ENCODE measurements around the gene CCDC116.
"Not testable (repeated sequence)": the region's sequence is repeated elsewhere in the genome, so short reads cannot be mapped to it uniquely, and the experiment has no call there.

CCDC116 gene

GRCh38 chr22:21632237-21632895 is at the start of gene CCDC116:
CCDC116 (plus strand) TSS chr22:21632760; CDS start chr22:21633182, 422 bp downstream.
- peak; percentile 69 for DNase-seq

GRCh38 chr22:21582801-21583740 is 49.5 kb upstream of the CCDC116 start:
- DNase-seq, result no peak

GRCh38 chr22:21585389-21585788 is 47.2 kb upstream of the CCDC116 start:
- no peak for DNase-seq

GRCh38 chr22:21587803-21588611 is 44.6 kb upstream of the CCDC116 start:
- DNase-seq, result no peak

- DNase-seq, result no peak
These were observed 43.2 kb upstream of the CCDC116 start for GRCh38 chr22:21589396-21589795.

- no peak for DNase-seq
These were observed 41.5 kb upstream of the CCDC116 start for GRCh38 chr22:21590809-21591641.

- DNase-seq, result no peak
These were observed 40.9 kb upstream of the CCDC116 start for GRCh38 chr22:21591695-21592094.

- no peak for DNase-seq
These were observed 40.1 kb upstream of the CCDC116 start for GRCh38 chr22:21592422-21592821.

- no peak for DNase-seq
These were observed 38.9 kb upstream of the CCDC116 start for GRCh38 chr22:21593406-21594232.

- no peak for DNase-seq
These were observed 37.6 kb upstream of the CCDC116 start for GRCh38 chr22:21594865-21595452.

- not testable (repeated sequence) for DNase-seq
These were observed 36.0 kb upstream of the CCDC116 start for GRCh38 chr22:21596356-21597135.

- no peak for DNase-seq
These were observed 34.3 kb upstream of the CCDC116 start for GRCh38 chr22:21598302-21598701.

- DNase-seq, result no peak
These were observed 33.3 kb upstream of the CCDC116 start for GRCh38 chr22:21599053-21599893.

GRCh38 chr22:21602579-21602978 is 30.0 kb upstream of the CCDC116 start:
- DNase-seq, result no peak

GRCh38 chr22:21603973-21604372 is 28.6 kb upstream of the CCDC116 start:
- DNase-seq, result no peak

GRCh38 chr22:21605887-21606564 is 26.5 kb upstream of the CCDC116 start:
- no peak for DNase-seq

GRCh38 chr22:21606775-21607174 is 25.8 kb upstream of the CCDC116 start:
- no peak for DNase-seq

- not testable (repeated sequence) for DNase-seq
These were observed 22.9 kb upstream of the CCDC116 start for GRCh38 chr22:21609556-21610157.

All from CD4-positive, alpha-beta T cell treated with Interleukin-17A for 4 hours (primary cell).